ENCODE measurements around the gene EFHC1.

DNA sequence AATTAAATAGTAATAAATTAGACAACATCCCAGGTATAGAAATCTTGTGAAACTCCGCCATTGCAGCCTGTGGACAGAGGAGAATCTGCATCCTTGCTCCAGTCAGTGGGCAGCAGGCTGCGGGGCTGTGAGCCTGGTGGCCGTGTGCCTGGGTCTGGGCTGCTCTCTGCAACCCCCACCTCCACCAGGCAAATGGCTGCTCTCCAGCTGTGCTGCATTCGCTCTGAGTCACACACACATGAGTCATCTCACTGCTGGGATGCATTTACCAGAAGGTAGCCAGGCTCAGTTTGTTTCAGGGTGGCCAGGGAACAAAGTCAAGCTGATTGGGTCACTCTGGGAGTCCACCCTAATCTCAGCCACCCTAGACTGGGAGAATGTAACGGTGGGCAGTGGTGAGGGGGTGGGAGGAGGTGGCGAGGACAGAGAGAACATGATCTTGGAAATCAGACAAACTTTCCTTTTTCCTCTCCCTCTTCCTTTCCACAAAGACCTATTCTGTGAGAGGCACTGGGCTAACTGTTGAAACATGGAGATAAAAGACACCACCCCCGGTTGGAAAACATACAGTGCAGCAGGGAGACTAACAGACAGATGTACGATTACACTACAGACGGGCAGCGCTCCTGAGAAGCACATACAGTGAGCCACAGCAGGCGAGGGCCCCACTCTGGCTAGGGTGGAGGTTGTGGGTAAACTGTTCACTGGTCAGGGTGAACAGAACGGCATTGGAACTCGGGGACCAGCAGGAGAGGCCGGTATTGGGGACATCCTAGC, 97.5 kb downstream of the EFHC1 start:
- TF ChIP-seq, protein P1, sequence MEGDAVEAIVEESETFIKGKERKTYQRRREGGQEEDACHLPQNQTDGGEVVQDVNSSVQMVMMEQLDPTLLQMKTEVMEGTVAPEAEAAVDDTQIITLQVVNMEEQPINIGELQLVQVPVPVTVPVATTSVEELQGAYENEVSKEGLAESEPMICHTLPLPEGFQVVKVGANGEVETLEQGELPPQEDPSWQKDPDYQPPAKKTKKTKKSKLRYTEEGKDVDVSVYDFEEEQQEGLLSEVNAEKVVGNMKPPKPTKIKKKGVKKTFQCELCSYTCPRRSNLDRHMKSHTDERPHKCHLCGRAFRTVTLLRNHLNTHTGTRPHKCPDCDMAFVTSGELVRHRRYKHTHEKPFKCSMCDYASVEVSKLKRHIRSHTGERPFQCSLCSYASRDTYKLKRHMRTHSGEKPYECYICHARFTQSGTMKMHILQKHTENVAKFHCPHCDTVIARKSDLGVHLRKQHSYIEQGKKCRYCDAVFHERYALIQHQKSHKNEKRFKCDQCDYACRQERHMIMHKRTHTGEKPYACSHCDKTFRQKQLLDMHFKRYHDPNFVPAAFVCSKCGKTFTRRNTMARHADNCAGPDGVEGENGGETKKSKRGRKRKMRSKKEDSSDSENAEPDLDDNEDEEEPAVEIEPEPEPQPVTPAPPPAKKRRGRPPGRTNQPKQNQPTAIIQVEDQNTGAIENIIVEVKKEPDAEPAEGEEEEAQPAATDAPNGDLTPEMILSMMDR (IDR thresholded peaks at IDR 0.05; ENCODE audit: poor library complexity) = no peak
- TF ChIP-seq EZH2phosphoT487 (IDR thresholded peaks at IDR 0.05; ENCODE audit: low read depth, severe bottlenecking, unreplicated experiment) = no peak
